Skeletal muscle cell (primary cell): ENCODE data around the gene SLCO4A1.

Experiments
- DNase-seq: peaks from one replicate; pipeline ENCODE4 v3.0.0-alpha.2; 2010; ENCODE audit warnings: low read depth
- H3K4me3 ChIP-seq: 2 replicates; pipeline ENCODE4 v1.5.1; 2011; ENCODE audit warnings: low read depth, mild to moderate bottlenecking, control low read depth, low read length, moderate library complexity

SLCO4A1 gene

GRCh38 chr20:62659488-62660239 lies 17.4 kb downstream of the SLCO4A1 start:
- DNase-seq = no peak
- no peak overlapping the region for H3K4me3 ChIP-seq

- DNase-seq = no peak
- no peak overlapping the region for H3K4me3 ChIP-seq
Observed at GRCh38 chr20:62660240-62660615, 17.9 kb downstream of the SLCO4A1 start.

GRCh38 chr20:62660768-62661167 lies 18.5 kb downstream of the SLCO4A1 start:
- no peak overlapping the region for H3K4me3 ChIP-seq
- no peak for DNase-seq

GRCh38 chr20:62661647-62662046 lies 19.3 kb downstream of the SLCO4A1 start:
- H3K4me3 ChIP-seq = no peak overlapping the region
- DNase-seq = no peak

- no peak for DNase-seq
- no peak overlapping the region for H3K4me3 ChIP-seq
Observed at GRCh38 chr20:62662422-62662821, 20.1 kb downstream of the SLCO4A1 start.

GRCh38 chr20:62663145-62664018 lies 21.1 kb downstream of the SLCO4A1 start:
- no peak for DNase-seq
- H3K4me3 ChIP-seq = no peak overlapping the region

GRCh38 chr20:62664019-62664971 lies 22.0 kb downstream of the SLCO4A1 start:
- DNase-seq = no peak
- H3K4me3 ChIP-seq = no peak overlapping the region

GRCh38 chr20:62665153-62665754 lies 23.0 kb downstream of the SLCO4A1 start:
- no peak overlapping the region for H3K4me3 ChIP-seq
- DNase-seq = no peak

- no peak overlapping the region for H3K4me3 ChIP-seq
- DNase-seq = no peak
Observed at GRCh38 chr20:62665826-62666735, 23.8 kb downstream of the SLCO4A1 start.

- H3K4me3 ChIP-seq = no peak overlapping the region
- no peak for DNase-seq
Observed at GRCh38 chr20:62666736-62667529, 24.6 kb downstream of the SLCO4A1 start.

- no peak for DNase-seq
- H3K4me3 ChIP-seq = no peak overlapping the region
Observed at GRCh38 chr20:62667530-62668440, 25.5 kb downstream of the SLCO4A1 start.

- H3K4me3 ChIP-seq = no peak overlapping the region
- DNase-seq = peak; percentile 20
Observed at GRCh38 chr20:62668441-62669027, 26.2 kb downstream of the SLCO4A1 start.

- DNase-seq = no peak
- no peak overlapping the region for H3K4me3 ChIP-seq
Observed at GRCh38 chr20:62669249-62669648, 26.9 kb downstream of the SLCO4A1 start.

- no peak for DNase-seq
- H3K4me3 ChIP-seq = no peak overlapping the region
Observed at GRCh38 chr20:62670156-62670555, 27.9 kb downstream of the SLCO4A1 start.

GRCh38 chr20:62670998-62671397 lies 28.7 kb downstream of the SLCO4A1 start:
- no peak for DNase-seq
- no peak overlapping the region for H3K4me3 ChIP-seq

GRCh38 chr20:62671765-62672164 lies 29.5 kb downstream of the SLCO4A1 start:
- H3K4me3 ChIP-seq = no peak overlapping the region
- DNase-seq = no peak
